Psoas muscle (tissue), 8 donors: ENCODE results near the gene SF3A2. TPM values are rescaled to one million over a fixed set of nuclear protein-coding genes. Genes with fewer than 3 reads are reported as not detected.
A peak's percentile ranks its signal among the peaks of the same experiment; 100 is the strongest.
"Not testable (repeated sequence)": the region's sequence is repeated elsewhere in the genome, so short reads cannot be mapped to it uniquely, and the experiment has no call there.

Source experiments
- ATAC-seq, 4 donors: fragments of 200-7000 bp; cut with Tn5 transposase; one replicate each; pipeline ENCODE4 v1.9.1; 2020; ENCODE audit warnings: moderate library complexity in 3 of 4, mild to moderate bottlenecking in 2 of 4
- DNase-seq, 2 donors: peaks; one replicate each; pipeline ENCODE4 v3.0.0-alpha.2; 2020
- H3K27ac ChIP-seq: fragments of 200-600 bp; one replicate; pipeline ENCODE4 v1.8.0; 2022
- H3K27me3 ChIP-seq, 3 donors: fragments of 200-600 bp in 1 of 3; one replicate each; pipeline versions ENCODE4 v1.6.1 to v1.8.0; 2013 to 2022; ENCODE audit warnings: low read length in 2 of 3, mild to moderate bottlenecking in 2 of 3, moderate library complexity in 1 of 3; ENCODE audit not compliant: insufficient read depth in 3 of 3
- H3K36me3 ChIP-seq, 2 donors: fragments of 200-600 bp in 1 of 2; one replicate each; pipeline versions ENCODE4 v1.6.1 to v1.8.0; 2013 to 2022; ENCODE audit warnings: low read depth in 1 of 2, mild to moderate bottlenecking in 1 of 2, moderate library complexity in 1 of 2; ENCODE audit not compliant: insufficient read depth in 1 of 2
- H3K4me1 ChIP-seq: fragments of 200-600 bp; one replicate; pipeline ENCODE4 v1.8.0; 2022
- H3K4me3 ChIP-seq: fragments of 200-600 bp; one replicate; pipeline ENCODE4 v1.8.0; 2022; ENCODE audit warnings: mild to moderate bottlenecking
- H3K9me3 ChIP-seq: fragments of 200-600 bp; one replicate; pipeline ENCODE4 v1.8.0; 2022
- WGBS, 3 donors: extraction: QIAGEN DNeasy Blood & Tissue Kit; methylation state at CpG; one replicate each; pipeline versions ENCODE4 v1.1.6 to v1.1.7; 2013; 5-methylcytosine and 5-hydroxymethylcytosine counted together
- intact Hi-C, 2 donors: fragments of 100-400 bp; cut with DNase I; formaldehyde crosslinking; loops; one replicate each; pipeline versions ENCODE4 v1.11.0 to v1.14.2; 2022
- polyA plus RNA-seq, 3 donors: library from polyadenylated mRNA; stranded (reverse); fragments of 200-250 nt; gene quantifications; one replicate each; pipeline ENCODE4 v1.2.3, GENCODE V29; 2013
- total RNA-seq, 4 donors: library from RNA; stranded (reverse); fragmentation: NEBNext Ultra II Directional in 2 of 4; extraction: Animal tissue kit (Norgen Biotek cat#: 25700) in 2 of 4; gene quantifications; one replicate each; pipeline versions ENCODE4 v1.2.1 to v1.2.4, GENCODE V29; 2021 to 2023
- TF ChIP-seq, protein P1 (sequence below): fragments of 200-600 bp; IDR thresholded peaks from one replicate; pipeline ENCODE4 v1.8.0; 2022; ENCODE audit warnings: antibody characterized with exemption
- donor health status: healthy with polysubstance abuse.
- donor health status: DM: no; HTN: no; CAD: no; lungs with moderate emphysema.
- donor health status: Bipolar disorder and iron deficiency.
- donor health status: healthy.
- donor health status: DM: yes; HTN: yes; CAD: no.
- donor health status: DM: no; HTN: no; CAD: no.
- donor health status: DM: no; HTN: no; CAD: no.
- donor health status: DM: yes; HTN: yes; CAD: no.

SF3A2 gene
- total and polyA plus RNA-seq, 7 donors = 25.9 to 46.8 (median 33.6) TPM

DNA sequence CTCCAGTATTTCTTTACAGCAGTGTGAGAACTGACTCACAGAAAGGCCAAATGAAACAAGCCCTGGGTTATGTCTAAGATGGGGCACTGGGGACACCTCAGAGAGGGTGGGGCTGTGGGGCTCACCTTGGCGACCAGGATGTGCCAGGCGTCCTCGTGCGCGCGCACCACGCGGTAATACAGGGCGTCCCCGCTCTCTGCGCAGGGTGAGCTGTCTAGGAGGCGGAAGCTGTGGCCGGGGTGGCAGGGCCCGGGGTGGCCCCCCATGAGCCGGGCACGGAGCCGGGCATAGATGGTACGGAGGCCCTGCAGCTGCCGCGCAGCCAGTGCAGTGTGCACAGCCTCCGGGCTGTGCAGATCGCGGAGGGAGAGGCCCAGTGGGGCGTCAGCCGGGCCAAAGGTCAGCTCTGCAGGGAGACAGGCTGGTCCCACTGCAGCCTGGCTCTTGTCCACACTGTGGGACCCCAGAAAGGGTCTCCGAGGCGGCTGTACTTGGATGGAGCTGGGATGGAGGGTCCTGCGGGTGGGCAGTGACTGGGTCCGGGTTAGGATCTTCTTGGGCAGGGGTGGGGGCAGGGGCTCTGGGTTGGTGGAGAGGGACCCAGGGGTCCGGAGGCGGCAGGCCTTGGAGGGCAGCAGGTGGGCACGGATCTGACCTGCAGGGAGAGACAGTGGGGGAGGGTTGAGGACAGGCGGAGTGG, 42.0 kb downstream of the SF3A2 start:
- no peak overlapping the region for H3K27ac ChIP-seq
- no peaks in the 10 kb centered on the region for H3K27me3 ChIP-seq
- H3K4me1 ChIP-seq = peaks cover 22% of the 10 kb centered on the region
- H3K36me3 ChIP-seq = peaks cover 0 to 6% of the 10 kb centered on the region in 2 donors
- intact Hi-C loops = loop anchor here in 1 of 2 donors (5.0 to 10.0 kb wide), 3 partner anchors 39 to 124 kb away; partner anchors contain the start of gene AP3D1
- ATAC-seq = no peak
- TF ChIP-seq, protein P1, sequence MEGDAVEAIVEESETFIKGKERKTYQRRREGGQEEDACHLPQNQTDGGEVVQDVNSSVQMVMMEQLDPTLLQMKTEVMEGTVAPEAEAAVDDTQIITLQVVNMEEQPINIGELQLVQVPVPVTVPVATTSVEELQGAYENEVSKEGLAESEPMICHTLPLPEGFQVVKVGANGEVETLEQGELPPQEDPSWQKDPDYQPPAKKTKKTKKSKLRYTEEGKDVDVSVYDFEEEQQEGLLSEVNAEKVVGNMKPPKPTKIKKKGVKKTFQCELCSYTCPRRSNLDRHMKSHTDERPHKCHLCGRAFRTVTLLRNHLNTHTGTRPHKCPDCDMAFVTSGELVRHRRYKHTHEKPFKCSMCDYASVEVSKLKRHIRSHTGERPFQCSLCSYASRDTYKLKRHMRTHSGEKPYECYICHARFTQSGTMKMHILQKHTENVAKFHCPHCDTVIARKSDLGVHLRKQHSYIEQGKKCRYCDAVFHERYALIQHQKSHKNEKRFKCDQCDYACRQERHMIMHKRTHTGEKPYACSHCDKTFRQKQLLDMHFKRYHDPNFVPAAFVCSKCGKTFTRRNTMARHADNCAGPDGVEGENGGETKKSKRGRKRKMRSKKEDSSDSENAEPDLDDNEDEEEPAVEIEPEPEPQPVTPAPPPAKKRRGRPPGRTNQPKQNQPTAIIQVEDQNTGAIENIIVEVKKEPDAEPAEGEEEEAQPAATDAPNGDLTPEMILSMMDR = no peak
- H3K9me3 ChIP-seq = no peaks in the 10 kb centered on the region
- no peak for DNase-seq
- 86 to 87% (median 86%) methylated on average over 33 of the region's 33 CpGs for WGBS, 3 donors
- no peak overlapping the region for H3K4me3 ChIP-seq

DNA sequence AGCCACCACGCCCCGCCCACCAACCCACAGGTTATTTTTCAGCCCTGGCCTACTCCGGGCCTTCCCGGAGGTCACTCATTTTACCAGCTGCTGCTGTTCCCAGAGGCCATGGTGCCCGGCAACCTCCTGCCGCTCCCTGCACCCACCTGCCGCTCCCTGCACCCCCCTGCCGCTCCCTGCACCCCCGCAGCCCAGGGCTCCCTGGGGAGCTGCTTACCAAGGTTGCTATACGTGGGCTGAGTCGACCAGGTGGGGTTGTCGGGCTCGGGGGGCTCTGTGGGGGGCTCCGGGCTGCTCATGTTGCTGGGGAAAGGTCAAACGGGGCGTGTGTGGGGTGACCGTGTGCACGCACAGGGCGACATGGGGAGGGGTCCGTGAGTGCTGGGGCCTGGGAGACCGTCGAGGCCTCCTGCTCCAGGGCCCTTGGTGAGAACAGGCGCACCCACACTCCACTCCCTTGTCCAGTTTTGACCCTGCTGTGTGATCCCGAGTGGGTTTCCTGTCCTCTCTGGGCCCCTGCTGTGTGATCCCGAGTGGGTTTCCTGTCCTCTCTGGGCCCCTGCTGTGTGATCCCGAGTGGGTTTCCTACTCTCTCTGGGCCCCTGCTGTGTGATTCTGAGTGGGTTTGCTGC, 44.1 kb downstream of the SF3A2 start:
- intact Hi-C loops = no loop called here
- WGBS, 3 donors = 70 to 76% (median 71%) methylated on average over 22 to 26 of the region's 26 CpGs
- Histone ChIP-seq H3K4me3 (no peak overlapping the region), H3K9me3 (no peaks in the 10 kb centered on the region), H3K36me3 (peaks cover 0 to 6% of the 10 kb centered on the region in 2 donors), H3K27ac (no peak overlapping the region), H3K4me1 (peaks cover 5% of the 10 kb centered on the region), H3K27me3 (no peaks in the 10 kb centered on the region)
- TF ChIP-seq, protein P1 = no peak
- ATAC-seq (no peak), DNase-seq (no peak)

DNA sequence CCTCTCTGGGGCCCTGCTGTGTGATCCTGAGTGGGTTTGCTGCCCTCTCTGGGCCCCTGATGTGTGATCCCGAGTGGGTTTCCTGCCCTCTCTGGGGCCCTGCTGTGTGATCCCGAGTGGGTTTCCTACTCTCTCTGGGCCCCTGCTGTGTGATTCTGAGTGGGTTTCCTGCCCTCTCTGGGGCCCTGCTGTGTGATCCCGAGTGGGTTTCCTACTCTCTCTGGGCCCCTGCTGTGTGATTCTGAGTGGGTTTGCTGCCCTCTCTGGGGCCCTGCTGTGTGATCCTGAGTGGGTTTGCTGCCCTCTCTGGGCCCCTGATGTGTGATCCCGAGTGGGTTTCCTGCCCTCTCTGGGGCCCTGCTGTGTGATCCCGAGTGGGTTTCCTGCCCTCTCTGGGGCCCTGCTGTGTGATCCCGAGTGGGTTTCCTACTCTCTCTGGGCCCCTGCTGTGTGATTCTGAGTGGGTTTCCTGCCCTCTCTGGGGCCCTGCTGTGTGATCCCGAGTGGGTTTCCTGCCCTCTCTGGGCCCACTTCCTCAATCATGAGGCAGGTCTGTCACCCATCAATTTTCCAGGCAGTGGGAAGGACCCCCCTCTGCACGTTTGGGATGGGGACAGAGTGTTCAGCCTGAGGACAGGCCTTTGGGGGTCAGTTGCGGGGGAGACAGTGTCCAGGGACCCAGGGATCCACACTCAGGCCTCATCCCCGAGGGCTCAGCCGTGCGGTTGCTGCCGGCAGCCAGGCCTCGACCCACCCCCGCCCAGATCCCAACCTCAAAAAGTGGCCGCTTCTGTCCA, 44.8 kb downstream of the SF3A2 start:
- H3K36me3 ChIP-seq, DNase-seq, H3K27ac ChIP-seq, H3K27me3 ChIP-seq, intact Hi-C loops, H3K9me3 ChIP-seq, H3K4me1 ChIP-seq: not testable (repeated sequence)
- 30 to 49% (median 41%) methylated on average over 13 to 16 of the region's 16 CpGs for WGBS, 3 donors
- peak overlapping the region; percentile 46 for H3K4me3 ChIP-seq
- peak in 2 of 4 donors; percentile 3 to 20 for ATAC-seq

DNA sequence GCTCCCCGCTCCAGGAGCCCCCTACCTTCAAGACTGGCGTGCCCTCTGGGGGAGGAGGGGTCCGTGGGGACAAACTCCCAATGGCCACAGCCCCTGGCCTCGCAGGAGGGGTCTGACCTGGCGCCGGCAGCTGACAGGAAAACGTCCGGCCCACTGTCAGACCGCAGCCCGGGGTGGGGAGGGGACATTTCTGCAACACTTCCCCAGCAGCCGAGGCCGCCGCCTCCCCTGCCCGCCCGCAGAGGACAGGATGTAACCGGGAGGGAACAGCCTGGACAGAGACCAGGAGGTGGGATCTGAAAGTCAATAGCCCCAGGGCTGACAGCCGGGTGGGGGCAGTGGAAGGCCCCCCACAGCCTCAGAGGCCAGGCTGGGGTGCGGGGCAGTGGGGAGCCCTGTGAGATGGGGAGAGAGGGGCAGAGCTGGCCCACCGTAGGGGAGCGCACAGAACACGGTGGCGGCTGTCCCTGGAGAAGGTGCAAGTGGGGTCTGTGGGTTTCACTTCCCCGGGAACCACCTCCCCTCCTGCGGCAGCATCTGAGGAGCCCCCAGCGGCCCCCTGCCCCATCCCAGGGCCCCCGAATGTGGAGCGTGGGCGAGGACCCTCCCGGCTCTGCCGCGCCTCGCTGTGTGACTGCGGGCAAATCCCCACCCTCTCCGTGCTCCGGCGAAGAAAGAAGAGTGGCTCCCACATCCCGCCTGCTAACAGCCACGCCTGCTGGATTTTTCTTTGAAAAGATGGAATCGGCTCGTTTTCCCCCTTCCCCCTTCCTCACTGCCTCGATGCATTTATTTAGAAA, 45.6 kb downstream of the SF3A2 start, which contains the start of gene PEAK3:
Gene PEAK3, minus strand, starts transcription at position 114 of the 800 bp plus-strand sequence. CDS start 1,244 bp downstream, outside the sequence.
- no peaks in the 10 kb centered on the region for H3K36me3 ChIP-seq
- no peaks in the 10 kb centered on the region for H3K27me3 ChIP-seq
- H3K9me3 ChIP-seq = no peaks in the 10 kb centered on the region
- ATAC-seq (peak; percentile 30 to 61 (median 41)), DNase-seq (peak; percentile 70 to 85)
- TF ChIP-seq, protein P1 = no peak
- whole genome bisulfite sequencing, 3 donors = 19 to 27% (median 23%) methylated on average over 34 to 41 of the region's 41 CpGs
- H3K27ac ChIP-seq = no peak within 1 kb of the TSS
- H3K4me3 ChIP-seq = peak within 1 kb of the TSS; percentile 46
- intact Hi-C loops = no loop called here
- H3K4me1 ChIP-seq = no peaks in the 10 kb centered on the region
